ENCODE measurements around the gene PREX1. TPM values are rescaled to one million over a fixed set of nuclear protein-coding genes. Genes with fewer than 3 reads are reported as not detected.
A peak's percentile ranks its signal among the peaks of the same experiment; 100 is the strongest.

Gene PREX1
- total and polyA plus RNA-seq, 10 donors: 36.7 to 279 (median 157) TPM

- Histone ChIP-seq H3K36me3 (peaks cover 0 to 100% (median 58%) of the 10 kb centered on the region in 6 donors), H3K4me1 (peaks cover 3 to 72% (median 45%) of the 10 kb centered on the region in 6 donors), H3K27me3 (replicated peaks in 1 of 7) (no peaks in the 10 kb centered on the region), H3K27ac (peak overlapping the region in 3 of 8 donors; percentile 32 to 50 (median 35)), H3K4me3 (no peak overlapping the region), H3K9me3 (no peaks in the 10 kb centered on the region)
- peak; percentile 70 for DNase-seq
- intact Hi-C loops (cut with DNase I; ENCODE audit: low total_unique reads): no loop called here
- WGBS, 5 donors: 61 to 72% (median 68%) methylated on average over 14 to 15 of the region's 15 CpGs
- TF ChIP-seq POLR2A (IDR thresholded peaks at IDR 0.05) (no peak), POLR2AphosphoS5 (IDR thresholded peaks at IDR 0.05) (peak in 2 of 3 donors; percentile 43 to 49)
Measured at GRCh38 chr20:48703511-48704219, 124.1 kb downstream of the PREX1 start.

- TF ChIP-seq POLR2A (IDR thresholded peaks at IDR 0.05) (no peak), POLR2AphosphoS5 (IDR thresholded peaks at IDR 0.05) (peak in 1 of 3 donors; percentile 71), CTCF (IDR thresholded peaks at IDR 0.05 in 8 of 11, conservative IDR thresholded peaks at IDR 0.05 in 3 of 11) (no peak)
- intact Hi-C loops (cut with DNase I; ENCODE audit: low total_unique reads): no loop called here
Measured at GRCh38 chr20:48703107-48703506, 124.7 kb downstream of the PREX1 start.

DNA sequence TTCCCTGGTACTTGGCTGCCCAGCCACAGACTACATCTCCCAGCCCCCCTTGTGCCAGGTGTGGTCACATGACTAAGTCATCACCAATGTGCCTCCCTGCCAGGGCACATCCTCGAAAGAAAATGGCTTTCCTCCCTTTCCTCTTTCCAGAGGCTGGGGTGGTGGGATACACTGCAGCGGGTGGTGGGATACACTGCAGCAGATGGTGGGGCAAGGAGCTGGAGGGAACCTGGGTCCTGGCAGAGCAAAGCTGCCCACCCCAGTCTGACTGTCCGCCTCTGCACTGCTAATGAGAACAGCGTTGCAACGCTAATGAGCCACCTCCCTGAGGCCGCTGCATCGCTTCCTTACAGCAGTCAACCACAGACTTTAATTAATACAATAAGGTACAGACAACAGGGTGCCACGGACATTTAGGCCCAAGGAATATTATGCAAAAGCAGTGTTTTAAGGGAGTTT, 125.3 kb downstream of the PREX1 start:
- Histone ChIP-seq H3K9me3 (no peaks in the 10 kb centered on the region), H3K27ac (peak overlapping the region in 2 of 8 donors; percentile 32 to 35), H3K4me3 (no peak overlapping the region), H3K4me1 (peaks cover 3 to 72% (median 44%) of the 10 kb centered on the region in 6 donors), H3K36me3 (peaks cover 0 to 100% (median 65%) of the 10 kb centered on the region in 6 donors), H3K27me3 (replicated peaks in 1 of 7) (no peaks in the 10 kb centered on the region)
- TF ChIP-seq POLR2AphosphoS5 (IDR thresholded peaks at IDR 0.05) (peak in 2 of 3 donors; percentile 4 to 10), POLR2A (IDR thresholded peaks at IDR 0.05) (no peak)
- DNase-seq: peak; percentile 54
- intact Hi-C loops (cut with DNase I; ENCODE audit: low total_unique reads): no loop called here
- 72 to 90% (median 77%) methylated on average over 7 to 8 of the region's 8 CpGs for WGBS, 5 donors

More at GRCh38 chr20:48703107-48703506, 124.7 kb downstream of the PREX1 start:
- peaks cover 3 to 72% (median 43%) of the 10 kb centered on the region in 6 donors for H3K4me1 ChIP-seq
- 59 to 73% (median 68%) methylated on average over 10 to 12 of the region's 12 CpGs for WGBS, 5 donors
- DNase-seq: peak; percentile 71
- H3K27me3 ChIP-seq (replicated peaks in 1 of 7): no peaks in the 10 kb centered on the region
- H3K36me3 ChIP-seq: peaks cover 0 to 100% (median 62%) of the 10 kb centered on the region in 6 donors
- no peaks in the 10 kb centered on the region for H3K9me3 ChIP-seq
- peak overlapping the region in 3 of 8 donors; percentile 32 to 50 (median 35) for H3K27ac ChIP-seq
- H3K4me3 ChIP-seq: no peak overlapping the region

GRCh38 chr20:48701702-48702101, 126.1 kb downstream of the PREX1 start:
- intact Hi-C loops (cut with DNase I; ENCODE audit: low total_unique reads): no loop called here
- 94 to 97% (median 97%) methylated on average over 7 of the region's 7 CpGs for WGBS, 5 donors
- peak; percentile 46 for DNase-seq
- Histone ChIP-seq H3K4me1 (peaks cover 3 to 66% (median 38%) of the 10 kb centered on the region in 6 donors), H3K27me3 (replicated peaks in 1 of 7) (no peaks in the 10 kb centered on the region), H3K36me3 (peaks cover 0 to 100% (median 68%) of the 10 kb centered on the region in 6 donors), H3K27ac (no peak overlapping the region), H3K4me3 (no peak overlapping the region), H3K9me3 (no peaks in the 10 kb centered on the region)
- TF ChIP-seq CTCF (IDR thresholded peaks at IDR 0.05 in 8 of 11, conservative IDR thresholded peaks at IDR 0.05 in 3 of 11): no peak
- TF ChIP-seq POLR2A (IDR thresholded peaks at IDR 0.05): no peak
- TF ChIP-seq POLR2AphosphoS5 (IDR thresholded peaks at IDR 0.05): no peak

Measured in spleen (tissue), 11 donors.